ENCODE measurements around the gene NACC2.

NACC2 gene

DNA sequence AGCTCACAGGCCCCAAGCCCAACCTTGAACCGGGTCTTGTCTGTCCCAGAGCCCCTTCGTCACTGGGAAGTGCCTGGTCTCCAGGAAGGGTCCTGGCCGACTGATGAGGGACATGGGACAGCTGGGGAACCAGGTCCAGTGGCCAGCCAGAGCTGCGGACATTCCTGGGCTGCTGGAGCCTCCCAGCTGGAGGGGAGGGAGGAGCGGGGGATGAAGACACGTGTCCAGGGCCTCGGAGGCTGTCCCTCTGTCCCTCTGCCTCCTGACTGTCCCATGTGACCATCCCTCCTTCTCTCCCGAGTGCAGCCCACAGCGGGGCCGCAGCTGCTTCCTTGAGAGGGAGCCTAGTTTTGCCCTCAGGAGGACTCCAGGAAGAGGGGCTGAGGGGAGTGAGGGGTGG lies 92.2 kb downstream of the NACC2 start:
- DNase-seq: peak in 2 of 42 donors; percentile 33 to 54
- intact Hi-C loops (cut with DNase I): no loop called here

- no peak for DNase-seq
- intact Hi-C loops (cut with DNase I): no loop called here
These were observed 92.9 kb downstream of the NACC2 start for GRCh38 chr9:136002215-136002614.

DNA sequence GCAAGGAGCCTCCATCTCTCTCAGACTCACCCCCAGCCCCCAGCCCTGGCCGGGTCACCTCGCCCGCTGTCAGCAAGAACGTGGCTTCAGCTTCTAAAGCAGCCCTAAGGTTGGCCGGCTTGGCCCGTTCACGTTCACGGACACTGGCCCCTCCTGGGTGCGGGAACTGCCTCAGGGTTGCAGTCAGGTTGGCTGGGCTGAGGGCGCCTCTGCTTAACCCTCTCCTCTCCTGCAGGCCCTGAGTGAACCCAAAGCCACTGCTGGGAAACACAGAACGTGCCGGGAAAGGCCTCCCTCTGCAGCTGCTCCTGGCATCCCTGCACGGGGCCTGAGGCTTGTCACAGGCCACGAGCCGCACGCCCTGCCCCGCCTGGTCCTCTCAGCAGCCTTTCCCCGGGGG lies 93.9 kb downstream of the NACC2 start:
- intact Hi-C loops (cut with DNase I): no loop called here
- DNase-seq: no peak

DNA sequence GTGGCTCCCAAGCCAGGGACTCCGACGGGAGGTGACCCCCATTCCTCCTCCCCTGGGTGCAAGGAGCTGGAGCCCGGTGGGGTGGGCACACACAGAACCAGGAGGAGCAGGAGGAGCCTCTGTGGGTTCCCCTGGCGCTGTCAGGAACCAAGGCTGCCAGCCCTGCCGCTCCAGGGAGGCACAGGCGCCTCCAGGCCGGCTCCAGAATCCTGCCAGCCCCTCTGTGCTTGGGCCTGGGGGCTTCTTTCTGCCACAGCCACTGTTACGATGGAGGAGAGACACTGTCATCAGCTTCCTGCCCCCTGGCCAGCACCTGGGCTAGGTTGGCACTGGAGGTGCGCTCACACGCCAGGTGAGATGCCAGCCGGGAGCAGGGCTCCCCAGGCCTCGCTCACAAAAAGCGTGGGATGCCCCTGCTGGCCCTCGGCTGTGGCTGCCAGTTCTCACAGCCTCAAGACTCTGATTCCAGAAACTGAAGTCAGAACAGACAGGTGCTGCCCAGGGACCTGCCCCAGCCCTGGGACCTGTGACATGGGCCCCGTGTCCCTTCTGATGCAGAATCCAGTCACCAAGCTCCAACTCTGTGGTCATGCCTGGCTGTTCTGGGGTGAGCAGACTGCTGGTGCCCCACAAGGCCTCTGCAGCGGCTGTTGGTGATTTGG lies 96.5 kb downstream of the NACC2 start:
- intact Hi-C loops (cut with DNase I): no loop called here
- DNase-seq: no peak

DNA sequence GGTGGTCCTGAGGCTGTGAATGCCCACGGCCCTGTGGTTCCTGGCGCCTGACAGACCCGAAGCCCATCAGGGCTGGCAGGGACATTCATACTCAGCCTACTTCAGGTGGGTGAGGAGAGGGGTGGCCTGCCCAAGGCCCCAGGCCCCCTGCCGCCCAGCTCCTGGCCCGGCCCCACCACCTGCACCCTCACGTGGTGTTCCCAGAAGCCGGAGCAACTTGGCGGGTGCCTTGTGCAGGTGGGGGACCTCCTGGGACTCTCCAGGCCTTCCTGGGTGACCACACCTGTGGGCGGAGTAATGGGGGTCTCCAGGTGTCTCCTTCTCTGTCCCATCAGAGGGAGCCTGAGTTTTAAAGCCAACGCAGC lies 97.1 kb downstream of the NACC2 start:
- DNase-seq: no peak
- intact Hi-C loops (cut with DNase I): no loop called here

DNA sequence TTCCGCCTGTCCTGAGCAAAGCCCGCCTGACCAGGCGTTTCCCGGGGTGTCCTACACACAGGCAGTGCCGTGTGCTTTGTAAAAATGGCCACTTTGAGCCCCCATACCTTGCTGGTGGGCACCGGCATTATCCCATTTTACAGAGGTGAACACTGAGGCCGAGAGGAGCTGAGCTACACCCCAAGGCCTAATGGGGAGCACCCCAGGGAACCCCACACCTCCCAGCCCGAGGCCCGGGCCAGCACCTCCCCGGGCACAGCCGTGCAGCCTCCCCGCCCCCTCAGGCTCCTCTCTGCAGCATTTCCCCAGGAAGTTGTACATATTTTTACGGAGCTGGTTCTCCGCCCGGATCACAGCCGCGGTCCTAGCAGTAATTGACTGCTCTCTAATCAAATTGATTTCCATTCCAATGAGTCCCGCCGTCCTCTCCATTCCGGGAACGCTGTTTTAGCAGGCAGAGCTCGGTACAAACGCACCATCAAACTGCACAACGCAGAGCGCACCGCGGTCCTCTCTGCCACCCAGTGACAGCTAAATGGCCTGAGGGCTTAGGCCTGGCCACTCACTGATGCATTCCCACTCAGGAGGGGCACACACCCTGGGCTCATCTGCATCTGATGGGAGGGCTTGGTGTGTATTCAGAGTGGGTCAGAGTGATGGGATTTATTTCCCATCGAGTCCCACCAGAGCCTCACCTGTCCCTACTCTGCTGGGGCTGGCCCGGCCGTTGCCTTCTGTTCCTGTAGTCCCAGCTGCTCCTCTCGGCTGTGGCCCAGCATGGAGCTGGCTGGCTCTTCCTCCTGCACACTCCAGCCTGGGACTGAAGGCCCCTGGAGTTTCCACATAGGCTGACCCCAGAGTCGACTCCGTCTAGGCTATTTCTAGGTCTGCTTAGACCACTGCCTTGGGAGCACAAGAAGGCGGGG lies 97.7 kb downstream of the NACC2 start:
- DNase-seq: no peak
- intact Hi-C loops (cut with DNase I): no loop called here

DNA sequence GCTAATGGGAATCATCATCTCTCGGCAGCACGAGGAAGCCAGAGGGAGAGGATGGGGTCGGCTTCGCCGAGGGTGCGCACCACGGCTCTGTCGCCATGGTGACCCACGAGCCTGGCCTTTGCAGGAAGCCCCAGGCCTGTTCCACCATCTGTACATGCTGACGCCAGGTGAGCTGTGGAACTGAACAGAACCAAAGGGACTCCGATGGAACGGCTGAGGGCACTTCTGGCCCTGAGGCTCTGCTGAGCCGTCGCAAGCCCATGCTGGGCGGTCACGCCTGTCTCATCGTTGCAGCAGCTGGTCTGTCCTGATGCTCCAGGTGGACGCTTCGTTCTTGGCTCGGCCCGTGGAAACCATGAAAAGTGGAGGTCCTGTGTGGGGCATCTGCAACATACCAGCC lies 99.3 kb downstream of the NACC2 start:
- no peak for DNase-seq
- intact Hi-C loops (cut with DNase I): no loop called here

DNA sequence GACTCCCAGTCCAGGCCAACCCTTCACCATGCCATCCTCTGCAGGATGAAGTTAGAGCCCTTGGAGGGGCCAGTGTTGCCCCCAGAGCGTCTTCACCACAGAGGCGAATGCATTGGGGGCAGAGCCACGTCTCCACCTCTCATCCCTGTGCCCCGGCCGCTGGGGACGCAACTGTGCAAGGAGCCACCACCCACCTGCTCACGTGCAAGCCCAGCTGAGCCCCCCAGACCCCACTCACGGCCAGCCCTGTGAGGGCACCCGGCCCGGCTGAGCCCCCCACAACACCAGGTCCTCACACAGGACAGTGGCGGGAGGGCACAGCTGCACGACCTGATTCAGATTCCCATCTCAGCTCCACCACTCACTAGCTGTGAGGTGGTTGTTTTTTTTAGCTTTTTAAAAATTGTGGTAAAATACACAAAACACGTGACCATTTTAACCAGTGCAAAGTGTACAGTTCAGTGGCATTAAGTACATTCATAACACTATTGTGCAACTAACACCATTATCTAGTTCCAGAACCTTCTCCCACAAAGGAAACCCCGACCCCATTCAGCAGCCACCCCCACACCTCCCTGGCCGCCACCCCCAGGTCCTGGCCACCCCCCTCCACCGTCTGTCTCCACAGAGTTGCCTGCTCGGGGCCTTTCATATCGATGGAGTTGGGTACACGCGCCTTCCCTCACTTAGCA lies 100.4 kb downstream of the NACC2 start:
- intact Hi-C loops (cut with DNase I): no loop called here
- no peak for DNase-seq

DNA sequence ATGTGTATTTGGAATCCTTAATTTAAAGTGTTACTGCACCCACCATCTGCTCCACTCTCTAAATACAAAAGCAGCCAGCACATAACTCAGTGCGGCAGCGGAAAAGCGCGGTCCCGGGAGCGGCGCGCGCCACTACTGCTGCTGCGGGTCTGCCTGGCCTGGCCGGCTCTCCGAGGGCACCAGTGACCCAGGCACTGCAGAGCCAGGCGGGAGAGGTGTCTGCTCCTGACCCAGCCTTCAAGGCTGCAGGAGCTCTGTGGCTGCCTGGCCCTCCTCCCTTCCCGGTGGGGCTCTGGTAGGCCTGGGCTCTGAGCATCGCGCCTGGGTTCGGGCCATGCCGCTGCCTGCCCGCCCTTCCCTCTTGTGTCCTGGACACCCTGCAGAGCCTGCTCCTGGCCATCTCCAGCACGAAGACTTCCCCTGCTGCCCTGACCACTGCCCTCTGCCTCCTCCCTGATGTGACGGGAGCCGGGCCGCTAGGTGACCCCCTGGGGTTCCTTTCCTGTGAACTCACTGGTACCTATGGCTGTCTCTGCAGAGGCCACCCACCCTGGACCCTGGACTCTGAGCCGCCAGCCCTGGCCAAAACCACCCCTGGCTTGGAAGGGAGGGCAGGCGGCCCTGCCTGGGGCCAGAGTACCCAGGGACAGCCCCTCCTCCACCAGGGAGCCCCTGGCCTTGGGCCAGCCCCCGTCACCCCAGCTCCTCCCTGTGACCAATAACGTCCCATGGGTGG lies 101.2 kb downstream of the NACC2 start:
- no peak for DNase-seq

DNA sequence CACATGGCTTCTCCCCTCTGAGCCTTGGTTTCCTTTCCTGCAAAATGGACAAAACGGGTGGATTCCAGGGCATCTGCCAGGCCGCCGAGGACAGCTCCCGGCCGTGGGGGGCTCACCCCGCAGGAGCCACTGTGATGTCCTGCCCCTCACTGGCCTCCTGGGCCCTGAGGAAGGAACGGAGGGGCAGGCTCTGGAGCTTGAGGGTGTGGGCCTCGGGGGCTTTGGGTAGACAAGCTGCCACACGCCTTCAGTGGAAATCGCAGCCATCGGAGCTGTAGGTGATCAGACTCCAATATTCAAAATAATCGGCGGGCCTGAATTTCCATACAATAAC lies 101.7 kb downstream of the NACC2 start:
- intact Hi-C loops (cut with DNase I): no loop called here
- DNase-seq: no peak

More for the DNA sequence above, 101.2 kb downstream of the NACC2 start:
- intact Hi-C loops (cut with DNase I): no loop called here

DNA sequence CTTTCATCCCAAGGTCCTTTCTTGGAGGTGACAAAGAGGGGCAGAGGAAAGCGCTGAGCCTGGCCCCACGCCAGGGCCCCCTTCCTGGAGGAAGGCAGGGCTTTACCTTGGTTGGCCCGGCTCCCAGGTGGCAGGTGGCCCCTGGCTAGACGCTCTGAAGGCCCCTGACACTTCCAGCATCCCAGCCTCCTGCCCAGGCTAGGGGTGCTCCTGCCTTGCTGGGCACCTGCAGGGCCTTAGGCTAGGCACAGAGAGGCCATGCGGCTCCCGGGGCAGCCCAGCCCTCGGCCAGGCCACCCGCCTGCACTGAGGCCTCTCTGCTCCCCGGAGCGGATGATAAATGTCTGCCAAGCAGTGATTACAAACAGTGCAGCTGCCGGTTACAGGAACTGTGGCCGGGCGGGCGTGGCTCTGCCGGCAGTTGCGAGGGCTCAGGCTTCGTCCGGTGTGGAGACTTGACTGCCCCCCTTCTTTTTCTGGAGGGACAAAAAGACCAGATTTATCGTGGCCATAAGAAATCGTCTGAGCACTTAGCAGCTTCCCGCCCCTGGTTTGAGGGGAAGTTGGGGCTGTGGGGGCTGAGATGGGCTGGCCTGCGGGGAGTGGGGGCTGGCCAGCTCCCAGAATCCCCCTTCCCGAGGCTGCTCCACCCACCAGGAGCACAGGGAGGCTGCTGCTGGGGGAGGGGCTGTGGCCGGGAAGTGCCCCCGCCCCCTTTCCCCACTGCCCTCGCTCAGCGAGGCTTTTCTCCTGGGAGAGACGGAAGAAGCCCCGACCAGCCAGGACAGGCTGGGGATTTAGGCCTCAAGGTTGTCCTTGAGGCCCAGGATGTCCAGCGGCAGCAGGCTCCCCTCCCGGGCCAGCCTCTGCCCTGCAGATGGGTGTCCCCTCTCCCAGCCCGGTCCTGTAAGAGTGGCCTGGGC lies 102.3 kb downstream of the NACC2 start:
- intact Hi-C loops (cut with DNase I): no loop called here
- DNase-seq: peak in 27 of 42 donors; percentile 27 to 80 (median 51)

DNA sequence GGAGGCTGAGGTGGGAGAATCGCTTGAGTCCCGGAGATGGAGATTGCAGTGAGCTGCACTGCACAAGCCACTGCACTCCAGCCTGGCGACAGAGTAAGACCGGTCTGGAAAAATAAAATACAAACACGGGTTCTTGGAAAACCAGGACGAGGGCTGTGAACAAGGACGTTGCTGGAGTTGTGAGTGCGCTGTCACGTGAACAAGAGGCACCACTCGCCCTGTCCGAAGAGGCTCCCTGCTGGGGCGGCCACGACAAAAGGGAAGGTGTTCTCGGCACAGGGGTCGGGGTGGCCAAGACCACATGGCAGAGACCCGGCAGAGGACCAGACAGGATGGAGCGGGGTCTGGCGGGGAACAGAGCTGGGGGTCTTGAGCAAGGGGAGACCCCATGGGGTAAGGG lies 103.3 kb downstream of the NACC2 start:
- intact Hi-C loops (cut with DNase I): no loop called here
- no peak for DNase-seq

DNA sequence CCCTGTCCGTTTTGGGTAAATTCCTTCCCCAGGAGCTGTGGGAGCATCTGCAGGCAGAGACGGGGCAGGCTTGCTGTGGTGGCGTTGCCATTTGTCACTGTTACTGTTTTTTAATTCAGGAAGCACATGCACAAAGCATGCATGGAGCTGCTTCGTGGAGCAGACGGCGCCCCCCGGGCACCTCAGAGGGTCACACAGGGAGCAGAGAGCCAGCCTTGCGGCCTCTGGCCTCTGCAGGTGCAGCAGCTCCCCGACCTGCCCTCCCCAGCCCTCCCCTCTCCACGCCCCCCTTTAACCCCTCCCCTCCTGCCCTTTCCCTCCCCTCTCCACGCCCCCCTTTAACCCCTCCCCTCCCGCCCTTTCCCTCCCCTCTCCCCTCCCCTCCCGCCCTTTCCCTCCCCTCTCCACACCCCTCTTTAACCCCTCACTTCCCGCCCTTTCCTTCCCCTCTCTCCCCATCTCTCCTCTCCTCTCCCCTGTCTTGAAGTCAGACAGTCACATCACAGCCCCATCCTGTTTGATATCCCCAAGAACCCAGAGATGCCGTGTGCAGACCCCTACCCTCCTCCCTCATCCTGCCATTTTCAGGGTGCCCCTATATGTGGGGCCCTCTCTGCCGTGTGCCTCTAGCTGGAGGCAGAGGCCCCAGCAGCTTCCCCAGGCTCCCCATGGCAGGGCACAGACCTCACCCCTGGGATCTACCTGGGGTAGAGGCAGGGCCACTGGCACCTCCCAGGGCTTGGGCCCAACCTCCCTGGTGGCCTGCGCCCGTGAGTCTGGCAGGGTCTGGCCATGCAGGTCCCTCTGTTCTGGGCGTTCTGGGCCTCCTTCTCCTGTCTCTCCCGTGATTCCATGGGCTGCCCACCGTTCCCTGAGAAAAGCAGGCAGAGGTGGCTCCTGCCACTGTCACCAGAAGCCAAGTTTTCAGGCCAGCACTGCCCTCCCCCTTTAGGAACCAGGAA lies 104.3 kb downstream of the NACC2 start:
- peak in 5 of 42 donors; percentile 18 to 38 (median 29) for DNase-seq
- intact Hi-C loops (cut with DNase I): no loop called here

- intact Hi-C loops (cut with DNase I): no loop called here
- peak in 41 of 42 donors; percentile 11 to 78 (median 56) for DNase-seq
These were observed 105.2 kb downstream of the NACC2 start for GRCh38 chr9:135989722-135990467.

DNA sequence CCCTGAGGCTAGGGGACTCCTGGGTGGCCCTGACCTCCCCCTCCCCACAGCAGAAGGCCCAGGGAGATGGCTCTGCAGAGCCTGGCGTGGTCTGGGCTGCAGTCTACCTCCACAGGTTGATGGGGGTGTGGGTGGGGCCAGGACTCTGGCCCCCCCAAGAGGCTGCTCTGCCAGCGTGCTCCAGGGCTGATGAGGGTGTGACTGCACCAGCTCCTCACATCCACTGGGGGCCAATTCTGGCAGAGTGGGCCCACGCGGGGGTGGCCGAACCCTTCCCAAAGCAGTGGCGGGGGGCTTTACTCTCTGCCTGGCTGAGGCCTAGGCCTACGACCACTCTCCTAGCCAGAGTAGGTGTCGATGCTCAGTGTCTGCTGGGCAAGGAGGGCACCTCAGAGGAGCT lies 105.9 kb downstream of the NACC2 start:
- intact Hi-C loops (cut with DNase I): no loop called here
- DNase-seq: no peak

- intact Hi-C loops (cut with DNase I): no loop called here
These were observed 106.6 kb downstream of the NACC2 start for GRCh38 chr9:135988493-135988892.

More at GRCh38 chr9:135988493-135988892, 106.6 kb downstream of the NACC2 start:
- no peak for DNase-seq
